GM12878 (cell line): Measurements from ENCODE around the gene HTR1D. TPM values are rescaled to one million over a fixed set of nuclear protein-coding genes. Genes with fewer than 3 reads are reported as not detected.

ENCODE experiments used
- ATAC-seq: fragments of 200-7000 bp; cut with Tn5 transposase; 3 replicates; pipeline ENCODE4 v1.9.1; 2020; ENCODE audit warnings: mild to moderate bottlenecking, moderate library complexity
- BruUV-seq: library from RNA; stranded (reverse); fragments of 400-500 nt; replicated peaks from 2 replicates; lab custom pipeline; 2021; lab: Mats Ljungman, UMichigan
- CTCF ChIA-PET: fragments of 300-600 bp; sonication (Branson Sonifier 250); formaldehyde crosslinking; extraction: SDS; loops from one replicate; lab custom pipeline; 2021; ENCODE audit warnings: inconsistent platforms; lab: Yijun Ruan, JAX
- POLR2A ChIA-PET: fragments of 350-600 bp; formaldehyde crosslinking; extraction: SDS; loops from one replicate; lab custom pipeline; 2021; ENCODE audit warnings: inconsistent platforms; lab: Charles Lee
- RAD21 ChIA-PET: fragments of 300-600 bp; sonication (Branson Sonifier 250); formaldehyde crosslinking; loops from one replicate; lab custom pipeline; 2023; ENCODE audit warnings: antibody characterized with exemption; ENCODE audit not compliant: unreplicated experiment; lab: Charles Lee
- SMC1A ChIA-PET: fragments of 300-600 bp; sonication (Branson Sonifier 250); formaldehyde crosslinking; loops from one replicate; lab custom pipeline; 2023; ENCODE audit not compliant: unreplicated experiment, uncharacterized antibody; lab: Charles Lee
- DNase-seq: peaks from one replicate; pipeline ENCODE4 v3.0.0-alpha.2; 2011; ENCODE audit warnings: low read depth, low spot score
- FAIRE-seq: peaks from 3 replicates; lab custom pipeline; 2011; peaks lifted over from hg19 to GRCh38; lab: Jason Lieb, UNC
- H2AFZ ChIP-seq: 2 replicates; pipeline ENCODE4 v1.6.0; 2011; ENCODE audit warnings: low read depth, low read length, control low read depth; ENCODE audit not compliant: control insufficient read depth
- H3K27ac ChIP-seq: 2 replicates; pipeline ENCODE4 v1.5.1; 2011; ENCODE audit warnings: control low read depth; ENCODE audit not compliant: control insufficient read depth, insufficient read depth
- H3K27me3 ChIP-seq, 2 experiments: replicated peaks in 1 of 2; 2 replicates each; pipeline versions ENCODE4 v1.6.0 to v1.6.1; 2011; ENCODE audit warnings: low read length in 1 of 2; ENCODE audit not compliant: control insufficient read depth in 2 of 2, insufficient read depth in 2 of 2
- H3K36me3 ChIP-seq, 2 experiments: 2 replicates each; pipeline ENCODE4 v1.5.1; 2011; ENCODE audit warnings: low read length in 1 of 2; ENCODE audit not compliant: control insufficient read depth in 2 of 2, insufficient read depth in 2 of 2
- H3K4me1 ChIP-seq: 2 replicates; pipeline ENCODE4 v1.6.1; 2011; ENCODE audit warnings: mild to moderate bottlenecking, low read length, moderate library complexity, mixed read lengths; ENCODE audit not compliant: control insufficient read depth, insufficient read depth
- H3K4me2 ChIP-seq: 2 replicates; pipeline ENCODE4 v1.6.0; 2011; ENCODE audit warnings: control low read depth; ENCODE audit not compliant: control insufficient read depth, insufficient read depth
- H3K4me3 ChIP-seq: fragments of 200-600 bp; sonication (generic); 2 replicates; pipeline ENCODE4 v1.5.1; 2016
- H3K79me2 ChIP-seq: 2 replicates; pipeline ENCODE4 v1.6.0; 2011; ENCODE audit warnings: low read length; ENCODE audit not compliant: control insufficient read depth, insufficient read depth
- H3K9ac ChIP-seq: 2 replicates; pipeline ENCODE4 v1.8.0; 2011; ENCODE audit warnings: low read length, control low read depth, mixed read lengths; ENCODE audit not compliant: control insufficient read depth, insufficient read depth
- H3K9me3 ChIP-seq: replicated peaks from 3 replicates; pipeline ENCODE4 v1.5.1; 2011; ENCODE audit warnings: mild to moderate bottlenecking, low read length; ENCODE audit not compliant: control insufficient read depth, insufficient read depth
- H4K20me1 ChIP-seq: 2 replicates; pipeline ENCODE4 v1.6.0; 2011; ENCODE audit not compliant: control insufficient read depth, insufficient read depth
- ATF3 ChIP-seq: IDR thresholded peaks from 2 replicates; pipeline ENCODE4 v1.6.1; 2011; ENCODE audit warnings: low read depth, mild to moderate bottlenecking, low read length, moderate library complexity, borderline replicate concordance; ENCODE audit errors: extremely low read depth
- CHD1 ChIP-seq: IDR thresholded peaks from 2 replicates; pipeline ENCODE4 v1.6.1; 2012; ENCODE audit warnings: low read depth, low read length, improper control_type of control experiment
- CTCF ChIP-seq, 3 experiments: IDR thresholded peaks in 2 of 3; conservative IDR thresholded peaks in 1 of 3; 2 replicates each; pipeline ENCODE4 v1.5.1; 2011; ENCODE audit warnings: low read depth in 3 of 3, low read length in 3 of 3, mild to moderate bottlenecking in 3 of 3, control low read depth in 2 of 3, moderate library complexity in 2 of 3, inconsistent platforms in 1 of 3, mixed read lengths in 1 of 3; ENCODE audit not compliant: control insufficient read depth in 2 of 3, insufficient read depth in 1 of 3; ENCODE audit errors: extremely low read depth in 1 of 3
- EED ChIP-seq: sonication (generic); IDR thresholded peaks from 2 replicates; pipeline ENCODE4 v1.6.1; 2016; ENCODE audit warnings: antibody characterized with exemption, low read depth
- IRF4 ChIP-seq: IDR thresholded peaks from 2 replicates; pipeline ENCODE4 v1.6.1; 2011; ENCODE audit warnings: low read depth, low read length
- JUND ChIP-seq: IDR thresholded peaks from 2 replicates; pipeline ENCODE4 v1.6.1; 2012; ENCODE audit warnings: low read depth, mild to moderate bottlenecking, low read length, improper control_type of control experiment, moderate library complexity
- NBN ChIP-seq: fragments of 450-650 bp; IDR thresholded peaks from 2 replicates; pipeline ENCODE4 v1.6.1; 2016
- PML ChIP-seq: IDR thresholded peaks from 2 replicates; pipeline ENCODE4 v1.6.1; 2012; ENCODE audit warnings: low read length, inconsistent platforms
- RCOR1 ChIP-seq: conservative IDR thresholded peaks from 2 replicates; pipeline ENCODE4 v1.6.1; 2012; ENCODE audit warnings: low read depth, low read length, improper control_type of control experiment
- SREBF1 ChIP-seq: IDR thresholded peaks from 2 replicates; pipeline ENCODE4 v1.6.1; 2012; ENCODE audit warnings: mild to moderate bottlenecking, low read length
- SRF ChIP-seq, 2 experiments: IDR thresholded peaks; 2 replicates each; pipeline ENCODE4 v1.6.1; 2011; ENCODE audit warnings: low read depth in 2 of 2, low read length in 2 of 2, mild to moderate bottlenecking in 1 of 2, moderate library complexity in 1 of 2
- TARDBP ChIP-seq: IDR thresholded peaks from 2 replicates; pipeline ENCODE4 v1.6.1; 2016; ENCODE audit warnings: borderline replicate concordance
- TBL1XR1 ChIP-seq: IDR thresholded peaks from 2 replicates; pipeline ENCODE4 v1.6.1; 2012; ENCODE audit warnings: low read depth, low read length, improper control_type of control experiment
- ZNF24 ChIP-seq: fragments of 450-650 bp; IDR thresholded peaks from 2 replicates; pipeline ENCODE4 v1.6.1; 2017; ENCODE audit warnings: antibody characterized with exemption, mild to moderate bottlenecking
- in situ Hi-C: fragments of 300-500 bp; cut with MboI; formaldehyde crosslinking; loops from 9 replicates; pipeline ENCODE4 v1.14.3; 2018; ENCODE audit warnings: mixed read lengths
- intact Hi-C: fragments of 100-400 bp; cut with micrococcal nuclease; formaldehyde crosslinking; loops from one replicate; pipeline ENCODE4 v1.14.2; 2022; ENCODE audit not compliant: unreplicated experiment
- polyA plus RNA-seq, 11 experiments: library from polyadenylated mRNA; depleted of rRNA in 4 of 11; unstranded in 6 of 11; stranded (reverse) in 5 of 11; fragments of >200 nt; fragmentation: Nextera tagmentation in 4 of 11; fragmentation: Illumina TruSeq in 1 of 11; extraction: Ambion mirVana in 4 of 11; extraction: Trizol in 1 of 11; gene quantifications; 1 replicate in 1 of 11; 2 replicates in 10 of 11; pipeline versions ENCODE4 v1.2.1 to v1.2.3, GENCODE V29; 2011 to 2016; ENCODE audit warnings: inconsistent platforms in 2 of 11, missing spikeins in 2 of 11, low read depth in 1 of 11
- total RNA-seq, 4 experiments: library from RNA; depleted of rRNA in 3 of 4; stranded (reverse); fragments of >200 nt in 3 of 4; fragmentation: Illumina TruSeq in 1 of 4; extraction: Trizol in 1 of 4; gene quantifications; 2 replicates each; pipeline versions ENCODE4 v1.2.1 to v1.2.3, GENCODE V29; 2013 to 2021

HTR1D gene
- total and polyA plus RNA-seq, 10 of the 15 experiments (the other 5 are each of a cell fraction or from before 2014, with no cell fraction given), result 0.07 TPM; not detected in 9

- intact Hi-C loops (no loop called here), in situ Hi-C loops (no loop called here)
- ATAC-seq, result no peak
- Histone ChIP-seq H3K36me3 (no peaks in the 10 kb centered on the region), H3K4me2 (peak overlapping the region; percentile 46), H3K4me1 (peaks cover 7% of the 10 kb centered on the region), H3K9me3 (no peaks in the 10 kb centered on the region), H2AFZ (no peak overlapping the region), H3K27ac (no peak overlapping the region), H3K4me3 (peak overlapping the region; percentile 95), H3K9ac (no peak overlapping the region), H3K79me2 (peaks cover 29% of the 10 kb centered on the region), H4K20me1 (no peaks in the 10 kb centered on the region), H3K27me3 (no peaks in the 10 kb centered on the region)
- ChIA-PET CTCF (interaction anchor here (1.1 to 6.9 kb wide), 4 partner anchors 16 to 67 kb away, joined by 3 to 41 read pairs (median 9); no protein-coding TSS in a partner anchor), SMC1A (interaction anchor here (0.9 to 8.2 kb wide), 6 partner anchors 15 to 67 kb away, joined by 3 to 65 read pairs (median 4); no protein-coding TSS in a partner anchor), RAD21 (interaction anchor here (1.0 to 4.3 kb wide), 6 partner anchors 8 to 146 kb away, joined by 3 to 17 read pairs (median 4); no protein-coding TSS in a partner anchor), POLR2A (interaction anchor here (0.6 to 1.5 kb wide), 5 partner anchors 11 to 68 kb away, joined by 3 read pairs; no protein-coding TSS in a partner anchor)
- FAIRE-seq, result no peak
- DNase-seq, result no peak
- no TSS peak for BruUV-seq
- TF ChIP-seq TBL1XR1 (no peak), ATF3 (no peak), EED (no peak), CTCF (IDR thresholded peaks at IDR 0.05 in 2 of 3, conservative IDR thresholded peaks at IDR 0.05 in 1 of 3; ENCODE audit: control insufficient read depth in 2 of 3, extremely low read depth in 1 of 3, insufficient read depth in 1 of 3, low read depth in 3 of 3, low read length in 3 of 3) (no peak), CHD1 (no peak), ZNF24 (no peak), PML (no peak), JUND (no peak), NBN (no peak), IRF4 (no peak), TARDBP (no peak), SREBF1 (no peak), RCOR1 (no peak), SRF (IDR thresholded peaks at IDR 0.05; ENCODE audit: low read depth in 2 of 2, low read length in 2 of 2) (no peak)
These were observed 50.4 kb downstream of the HTR1D start for GRCh38 chr1:23166854-23167253.
